Right ventricle myocardium inferior (tissue), 1 donor: ENCODE results near the gene C1S. TPM values are rescaled to one million over a fixed set of nuclear protein-coding genes. Genes with fewer than 3 reads are reported as not detected.
A peak's percentile ranks its signal among the peaks of the same experiment; 100 is the strongest.

Source experiments
- ATAC-seq: fragments of 200-7000 bp; cut with Tn5 transposase; one replicate; pipeline ENCODE4 v1.9.1; 2020; ENCODE audit warnings: mild to moderate bottlenecking, moderate library complexity
- DNase-seq: peaks from one replicate; pipeline ENCODE4 v3.0.0; 2021; ENCODE audit errors: missing footprints
- intact Hi-C: fragments of 100-400 bp; cut with DNase I; formaldehyde crosslinking; loops from one replicate; pipeline ENCODE4 v1.11.0; 2022
- total RNA-seq: library from RNA; stranded (reverse); fragmentation: NEBNext Ultra II Directional; extraction: Animal tissue kit (Norgen Biotek cat#: 25700); gene quantifications from one replicate; pipeline ENCODE4 v1.2.1, GENCODE V29; 2021
- donor health status: DM: no; HTN: yes; CAD: no; lungs with severe emphysema.

Gene C1S
- total RNA-seq, 1 donor from 2014 or later = 153 TPM

GRCh38 chr12:7068240-7068993 lies 7.9 kb downstream of the C1S start:
- DNase-seq (no peak), ATAC-seq (peak; percentile 86)
- intact Hi-C loops = no loop called here

- ATAC-seq = no peak
- intact Hi-C loops = no loop called here
- DNase-seq = no peak
These were observed 8.5 kb downstream of the C1S start for GRCh38 chr12:7068994-7069346.

DNA sequence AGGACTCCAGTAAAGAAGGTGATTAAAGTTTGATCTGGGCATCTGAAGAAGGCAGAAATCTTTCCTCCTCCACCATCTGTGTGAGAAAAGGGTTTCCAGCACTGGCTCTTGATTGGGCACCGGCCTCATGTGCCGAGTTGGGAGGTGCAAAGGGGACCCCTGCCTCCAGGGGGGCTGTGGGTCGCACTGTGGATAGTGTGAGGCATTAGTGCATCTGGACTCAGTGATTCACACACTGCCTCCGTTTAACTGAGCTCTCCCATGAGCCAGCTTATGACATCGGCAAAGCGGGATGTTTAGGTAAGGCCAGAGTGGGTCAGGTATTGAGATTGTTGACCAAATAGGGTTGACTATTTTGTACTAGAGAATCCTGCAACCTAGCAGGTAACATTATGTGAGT lies 8.9 kb downstream of the C1S start:
- DNase-seq (no peak), ATAC-seq (no peak)
- intact Hi-C loops = no loop called here

DNA sequence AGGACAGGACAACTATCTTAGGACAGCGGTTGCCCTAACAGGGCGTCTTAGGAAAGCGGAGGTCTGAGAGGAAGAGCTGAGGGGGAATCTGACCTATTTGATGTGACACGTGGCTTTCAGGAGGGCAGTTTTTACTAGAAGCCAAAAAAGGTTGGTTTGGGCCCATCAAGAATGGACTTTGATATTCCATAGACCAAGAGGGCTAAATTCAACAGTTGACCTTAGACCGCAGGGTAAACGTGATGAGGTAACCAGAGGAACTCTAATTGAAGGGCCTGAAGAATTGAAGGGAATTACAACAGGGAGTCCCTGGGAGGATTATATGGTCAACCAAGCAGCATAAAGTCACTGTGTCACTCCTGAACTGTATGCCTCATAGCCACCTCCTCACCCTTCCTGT lies 11.5 kb downstream of the C1S start:
- intact Hi-C loops = no loop called here
- ATAC-seq = no peak
- no peak for DNase-seq

DNA sequence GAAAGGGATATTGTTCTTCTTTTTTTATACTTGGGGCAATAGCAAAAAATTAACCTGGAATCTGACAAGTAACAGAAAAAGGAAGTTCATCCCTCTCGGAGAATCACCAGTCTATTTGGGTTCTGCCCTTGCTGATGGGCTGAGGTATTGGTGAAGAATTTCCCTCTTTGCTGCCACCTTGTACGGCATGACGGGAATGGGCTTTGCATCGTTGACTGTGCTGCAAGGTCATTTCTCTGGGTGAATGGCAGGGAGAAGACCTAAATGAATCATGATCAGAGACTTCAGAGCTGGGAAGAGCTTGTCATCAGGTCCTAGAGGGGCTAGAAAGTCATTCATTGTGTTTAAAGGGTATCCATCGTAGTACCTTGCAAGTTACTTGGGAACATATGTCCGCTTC lies 12.0 kb downstream of the C1S start:
- DNase-seq (no peak), ATAC-seq (no peak)
- intact Hi-C loops = no loop called here

GRCh38 chr12:7073946-7074345 lies 13.4 kb downstream of the C1S start:
- intact Hi-C loops = no loop called here
- DNase-seq (no peak), ATAC-seq (no peak)

GRCh38 chr12:7075518-7075917 lies 15.0 kb downstream of the C1S start:
- ATAC-seq (no peak), DNase-seq (no peak)
- intact Hi-C loops = no loop called here

DNA sequence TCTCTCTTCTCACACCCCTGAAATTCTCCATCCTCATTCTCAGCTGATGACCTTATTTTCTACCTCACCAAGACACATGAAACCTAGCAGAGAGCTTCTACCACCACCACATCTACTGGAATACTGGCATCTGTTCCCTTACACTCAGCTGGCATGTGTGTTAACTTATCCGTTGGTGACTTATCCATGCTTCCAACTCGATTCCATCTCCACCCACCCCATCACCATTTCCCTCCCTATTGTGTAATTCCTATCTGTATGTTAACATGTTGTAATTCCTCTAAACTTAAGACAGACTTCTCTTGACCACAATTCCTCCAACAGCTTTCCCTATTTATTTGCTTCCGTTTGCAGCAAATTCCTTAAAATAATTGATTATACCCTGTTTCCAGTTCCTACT lies 15.4 kb downstream of the C1S start:
- intact Hi-C loops = no loop called here
- DNase-seq (no peak), ATAC-seq (no peak)

GRCh38 chr12:7076493-7076892 lies 16.0 kb downstream of the C1S start:
- DNase-seq (no peak), ATAC-seq (no peak)
- intact Hi-C loops = no loop called here

DNA sequence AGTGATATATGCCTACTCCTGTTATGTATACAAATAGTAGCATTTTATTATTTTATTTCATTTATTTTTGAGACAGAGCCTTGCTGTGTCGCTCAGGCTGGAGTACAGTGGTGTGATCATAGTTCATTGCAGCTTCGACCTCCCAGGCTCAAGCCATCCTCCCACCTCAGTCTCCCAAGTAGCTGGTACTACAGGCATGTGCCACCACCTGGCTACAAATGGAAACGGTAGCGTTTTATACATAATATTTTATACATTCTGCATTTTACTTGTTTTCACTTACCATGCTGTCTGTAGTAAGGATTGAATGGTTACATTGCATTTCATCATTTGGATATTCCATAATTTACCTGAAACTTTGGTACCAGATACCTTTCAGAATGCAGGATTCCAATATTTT lies 17.6 kb downstream of the C1S start:
- no peak for DNase-seq
- ATAC-seq = no peak
- intact Hi-C loops = no loop called here

GRCh38 chr12:7079826-7080125 lies 19.3 kb downstream of the C1S start:
- ATAC-seq = peak; percentile 26
- intact Hi-C loops = no loop called here
- DNase-seq = no peak

GRCh38 chr12:7081037-7081436 lies 20.5 kb downstream of the C1S start:
- intact Hi-C loops = no loop called here
- DNase-seq = no peak
- no peak for ATAC-seq

GRCh38 chr12:7083125-7083524 lies 22.6 kb downstream of the C1S start:
- no peak for ATAC-seq
- DNase-seq = no peak
- intact Hi-C loops = no loop called here

DNA sequence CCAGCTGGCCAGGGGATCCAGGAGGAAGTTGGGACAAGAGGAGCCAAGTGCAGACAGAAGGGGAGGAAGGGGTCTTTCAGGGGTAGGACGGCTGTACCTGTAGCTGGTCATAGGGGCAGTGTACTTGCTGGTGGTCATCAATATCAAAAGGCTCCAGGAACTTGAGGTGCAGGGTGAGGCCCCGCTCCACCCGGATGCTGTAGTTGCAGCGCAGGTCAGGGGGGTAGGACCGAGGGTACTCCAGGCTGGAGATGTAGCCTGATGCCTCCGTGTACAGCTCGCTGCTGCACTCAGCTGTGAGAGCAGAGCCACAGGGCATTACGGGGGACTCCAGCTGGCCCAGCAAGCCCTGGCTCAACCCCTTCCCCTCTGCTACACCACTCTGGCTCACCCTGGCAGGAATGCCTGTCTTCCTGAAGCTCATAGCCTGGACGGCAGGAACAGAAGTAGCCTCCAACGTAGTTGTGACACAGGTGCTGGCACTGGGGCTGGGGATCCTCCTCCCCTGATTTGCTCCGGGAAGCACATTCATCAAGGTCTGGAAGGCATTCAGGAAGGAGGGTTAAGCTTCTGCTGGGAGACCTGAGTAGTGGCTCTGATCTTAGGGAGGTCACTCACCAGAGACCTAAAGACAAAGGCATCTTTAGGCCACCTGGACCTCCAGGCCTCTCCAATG lies 28.8 kb downstream of the C1S start:
- DNase-seq = no peak
- no peak for ATAC-seq
- intact Hi-C loops = no loop called here

- ATAC-seq = no peak
- no peak for DNase-seq
- intact Hi-C loops = loop anchor here (5.0 kb wide), 1 partner anchor 143 kb away; no protein-coding TSS in a partner anchor
These were observed 29.9 kb downstream of the C1S start for GRCh38 chr12:7090222-7090998.

DNA sequence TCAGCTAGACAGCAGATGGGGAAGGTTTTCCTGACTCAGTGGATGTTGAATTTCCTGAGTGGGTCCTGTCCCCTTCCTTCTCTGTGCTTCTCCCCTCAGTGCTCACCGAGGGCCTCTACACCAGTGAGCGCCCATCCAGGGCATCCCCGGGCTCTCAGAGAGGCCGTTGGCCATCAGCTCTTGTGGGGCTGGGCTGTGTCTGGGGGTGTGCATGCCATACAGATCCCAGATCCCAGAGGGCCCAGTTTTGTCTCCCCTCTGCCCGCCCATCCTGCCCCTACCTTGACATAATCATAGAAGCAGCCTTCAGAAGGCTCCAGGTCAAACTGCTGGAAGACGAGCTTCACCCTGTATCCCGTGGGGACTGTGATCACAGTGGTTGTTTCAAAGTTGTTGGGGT lies 30.7 kb downstream of the C1S start:
- no peak for DNase-seq
- intact Hi-C loops = loop anchor here (5.0 kb wide), 1 partner anchor 144 kb away; no protein-coding TSS in a partner anchor
- ATAC-seq = no peak

DNA sequence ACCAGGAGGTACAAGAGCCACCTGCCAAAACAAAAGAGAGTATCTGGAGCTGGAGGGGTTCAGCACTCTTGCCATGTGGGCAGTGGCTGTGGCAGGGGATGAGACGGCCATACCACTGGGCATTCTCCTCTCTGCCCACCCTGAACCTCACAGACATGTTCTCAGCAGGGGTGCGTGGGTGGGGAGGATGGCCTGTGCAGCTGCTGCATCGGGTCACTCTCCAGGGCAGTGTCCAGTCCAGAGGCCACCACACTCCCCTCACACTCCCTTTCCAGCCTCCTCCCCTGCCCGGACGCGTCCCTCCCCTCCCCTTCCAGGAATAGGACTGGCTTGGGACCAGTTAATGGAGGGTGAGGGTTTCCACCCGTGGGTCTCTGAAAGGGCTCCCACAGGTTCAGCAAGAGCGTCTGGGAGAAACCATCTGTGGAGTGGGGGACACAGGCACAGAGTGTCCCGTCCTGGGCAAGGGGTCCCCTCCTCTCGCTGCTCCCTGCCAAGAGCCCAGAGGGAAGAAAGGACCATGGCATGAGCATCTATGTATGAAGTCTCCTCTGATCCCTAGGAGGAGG lies 31.2 kb downstream of the C1S start:
- no peak for DNase-seq
- peak; percentile 75 for ATAC-seq
- intact Hi-C loops = loop anchor here (1.0 to 5.0 kb wide), 3 partner anchors 31 to 167 kb away; partner anchors contain the start of gene C1S

GRCh38 chr12:7092229-7092985 lies 31.9 kb downstream of the C1S start, which contains the start of gene C1R:
C1R (minus strand) TSS chr12:7092445; CDS start chr12:7092388, 57 bp downstream.
- ATAC-seq = peak; percentile 85
- DNase-seq = peak; percentile 86
- intact Hi-C loops = loop anchor here (1.0 to 5.0 kb wide), 3 partner anchors 32 to 168 kb away; partner anchors contain the start of gene C1S
